ENCODE measurements around the gene PI4KA. TPM values are rescaled to one million over a fixed set of nuclear protein-coding genes. Genes with fewer than 3 reads are reported as not detected.
A peak's percentile ranks its signal among the peaks of the same experiment; 100 is the strongest.

Gene PI4KA
- total RNA-seq, 6 experiments from 2014 or later, result 35.3 to 55.4 (median 47.7) TPM

DNA sequence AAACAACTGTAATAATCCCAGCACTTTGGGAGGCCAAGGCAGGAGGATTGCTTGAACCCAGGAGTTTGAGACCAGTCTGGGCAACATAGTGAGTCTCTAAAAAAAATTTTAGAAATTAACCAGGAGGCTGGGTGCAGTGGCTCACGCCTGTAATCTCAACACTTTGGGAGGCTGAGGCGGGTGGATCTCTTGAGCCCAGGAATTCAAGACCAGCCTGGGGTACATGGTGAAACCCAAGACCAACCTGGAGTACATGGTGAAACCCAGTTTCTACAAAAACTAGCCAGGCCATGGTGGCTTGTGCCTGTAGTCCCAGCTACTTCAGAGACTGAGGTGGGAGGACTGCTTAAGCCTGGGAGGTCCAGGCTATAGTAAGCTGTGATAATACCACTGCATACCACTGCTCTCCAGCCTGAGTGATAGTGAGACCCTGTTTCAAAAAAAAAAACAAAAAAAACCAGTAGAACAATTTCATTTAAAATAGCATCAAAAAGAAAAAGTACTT is 11.2 kb downstream of the PI4KA start:
- Histone ChIP-seq H3K9me3 (no peaks in the 10 kb centered on the region), H3K4me1 (peaks cover 0 to 28% (median 1%) of the 10 kb centered on the region in 4 donors), H3K36me3 (no peaks in the 10 kb centered on the region), H3K27me3 (no peaks in the 10 kb centered on the region), H3K27ac (no peak overlapping the region), H3K4me3 (no peak overlapping the region)
- no CpG with 5 or more reads among the region's 2 CpGs for WGBS (ENCODE audit: insufficient coverage, low coverage, low lambda C conversion rate, missing lambda C conversion rate)
- ATAC-seq (no peak), DNase-seq (no peak)
- intact Hi-C loops (cut with DNase I), result no loop called here
- TF ChIP-seq CTCF (IDR thresholded peaks at IDR 0.05) (no peak), POLR2A (IDR thresholded peaks at IDR 0.05) (no peak)

GRCh38 chr22:20844055-20845037 is 14.3 kb downstream of the PI4KA start:
- Histone ChIP-seq H3K27me3 (no peaks in the 10 kb centered on the region), H3K4me3 (no peak overlapping the region), H3K36me3 (no peaks in the 10 kb centered on the region), H3K9me3 (no peaks in the 10 kb centered on the region), H3K27ac (no peak overlapping the region), H3K4me1 (peaks cover 0 to 30% (median 0%) of the 10 kb centered on the region in 4 donors)
- peak in 2 of 4 donors; percentile 38 to 50 for ATAC-seq
- TF ChIP-seq CTCF (IDR thresholded peaks at IDR 0.05) (no peak), POLR2A (IDR thresholded peaks at IDR 0.05) (no peak)
- WGBS (ENCODE audit: insufficient coverage, low coverage, low lambda C conversion rate, missing lambda C conversion rate), result 70% methylated on average over 5 of the region's 5 CpGs
- intact Hi-C loops (cut with DNase I), result no loop called here
- DNase-seq, result no peak

- no peaks in the 10 kb centered on the region for H3K36me3 ChIP-seq
- intact Hi-C loops (cut with DNase I), result no loop called here
- H3K27ac ChIP-seq, result no peak overlapping the region
- DNase-seq (no peak), ATAC-seq (no peak)
- H3K27me3 ChIP-seq, result no peaks in the 10 kb centered on the region
- no peak overlapping the region for H3K4me3 ChIP-seq
- TF ChIP-seq CTCF (IDR thresholded peaks at IDR 0.05) (no peak), POLR2A (IDR thresholded peaks at IDR 0.05) (no peak)
- H3K9me3 ChIP-seq, result no peaks in the 10 kb centered on the region
- peaks cover 0 to 30% (median 0%) of the 10 kb centered on the region in 4 donors for H3K4me1 ChIP-seq
- WGBS (ENCODE audit: insufficient coverage, low coverage, low lambda C conversion rate, missing lambda C conversion rate), result 48% methylated on average over 2 of the region's 2 CpGs
Observed at GRCh38 chr22:20843501-20843900, 15.1 kb downstream of the PI4KA start.

- H3K36me3 ChIP-seq, result no peaks in the 10 kb centered on the region
- H3K9me3 ChIP-seq, result no peaks in the 10 kb centered on the region
- no peak overlapping the region for H3K4me3 ChIP-seq
- no peaks in the 10 kb centered on the region for H3K27me3 ChIP-seq
- no peak overlapping the region for H3K27ac ChIP-seq
- H3K4me1 ChIP-seq, result peaks cover 0 to 30% (median 0%) of the 10 kb centered on the region in 4 donors
- DNase-seq (peak in 1 of 3 donors; percentile 20), ATAC-seq (no peak)
- intact Hi-C loops (cut with DNase I), result no loop called here
- TF ChIP-seq POLR2A (IDR thresholded peaks at IDR 0.05), result no peak
- no peak for TF ChIP-seq CTCF (IDR thresholded peaks at IDR 0.05)
- 75% methylated on average over 1 of the region's 8 CpGs for WGBS (ENCODE audit: insufficient coverage, low coverage, low lambda C conversion rate, missing lambda C conversion rate)
Observed at GRCh38 chr22:20840646-20841371, 17.8 kb downstream of the PI4KA start.

Data from right lobe of liver (tissue), 6 donors.